ENCODE measurements around the gene OSBPL10.
"Not testable (repeated sequence)": the region's sequence is repeated elsewhere in the genome, so short reads cannot be mapped to it uniquely, and the experiment has no call there.

OSBPL10 gene

DNA sequence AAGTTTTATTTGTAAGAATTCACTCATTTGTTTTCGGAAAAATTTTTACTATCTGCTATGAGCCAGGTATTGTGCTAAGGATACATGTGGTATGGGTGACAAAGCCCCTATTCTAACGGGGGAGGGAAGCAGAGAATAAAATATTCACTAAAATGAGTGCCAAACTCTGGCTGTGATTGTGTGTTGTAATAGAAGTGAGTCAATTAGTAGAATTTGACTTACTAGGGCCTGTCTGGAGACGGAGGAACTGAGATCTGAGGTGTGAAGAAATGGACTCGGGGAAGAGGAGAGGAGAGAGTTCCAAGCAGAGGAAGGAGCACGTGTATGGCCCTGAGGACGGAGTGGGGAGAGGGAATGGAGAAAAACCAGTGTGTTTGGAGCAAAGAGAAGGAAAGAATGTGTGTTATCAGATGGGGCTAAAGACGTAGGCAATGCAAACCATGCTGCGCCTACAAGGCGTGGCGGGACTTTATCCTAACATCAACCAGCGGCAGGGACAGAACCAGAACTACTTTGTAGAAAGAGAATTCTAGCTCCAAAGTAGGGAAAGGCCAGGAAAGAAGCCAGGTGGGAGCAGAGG lies 89.1 kb downstream of the OSBPL10 start:
- no peak for DNase-seq (ENCODE audit: low read depth in 2 of 2)

DNA sequence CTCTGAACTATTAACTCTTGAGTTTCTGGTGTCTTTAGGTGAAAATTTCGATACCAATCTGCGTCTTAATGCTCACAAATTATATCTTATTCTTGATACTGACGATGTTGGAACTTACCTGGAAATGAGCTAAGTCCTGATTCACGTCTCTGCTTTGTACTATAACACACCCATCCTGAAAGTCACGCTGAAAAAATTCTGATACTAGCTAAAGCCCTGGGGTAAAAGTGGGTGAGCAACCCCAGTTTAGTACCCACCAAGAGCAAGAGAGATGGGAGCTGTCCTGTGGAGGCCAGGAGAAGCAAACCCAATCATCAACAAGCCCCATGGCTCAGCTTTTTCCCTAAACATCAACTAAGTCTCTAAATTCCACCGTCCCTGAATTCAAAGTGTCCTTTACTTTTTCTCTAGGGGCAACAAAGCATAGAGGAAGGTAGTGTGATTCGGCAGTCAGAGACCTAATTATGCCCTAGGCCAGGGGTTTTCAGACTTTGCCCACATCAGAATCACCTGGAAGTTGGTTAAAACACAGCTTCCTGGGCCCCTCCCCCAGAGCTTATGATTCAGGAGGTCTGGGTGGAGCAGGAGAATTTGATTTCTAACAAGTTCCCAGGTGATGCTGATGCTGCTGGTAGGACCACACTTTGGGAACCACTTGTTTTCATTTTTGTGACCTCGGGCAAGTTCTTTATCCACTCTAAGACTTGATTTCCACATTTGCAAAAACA lies 90.2 kb downstream of the OSBPL10 start:
- no peak for DNase-seq (ENCODE audit: low read depth in 2 of 2)

DNA sequence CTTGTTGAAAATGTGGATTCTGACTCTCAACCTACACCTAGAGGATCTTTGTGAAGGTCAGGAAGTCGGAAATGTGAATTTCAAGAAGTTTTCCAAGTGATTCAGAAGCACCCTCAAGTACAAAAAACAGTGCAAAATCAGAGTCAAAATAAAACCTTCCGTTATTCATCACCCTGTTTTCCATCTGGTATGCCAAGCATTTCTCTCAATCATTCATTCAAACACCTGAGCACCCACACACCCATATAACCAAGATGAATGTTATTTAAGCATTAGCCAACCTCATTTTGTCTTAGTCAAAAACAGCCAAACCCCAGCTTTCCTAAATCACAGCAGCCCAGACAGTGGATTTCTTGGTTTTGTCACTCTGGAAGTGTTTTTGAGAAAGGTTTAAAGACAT lies 91.1 kb downstream of the OSBPL10 start:
- DNase-seq (ENCODE audit: low read depth in 2 of 2): no peak

DNA sequence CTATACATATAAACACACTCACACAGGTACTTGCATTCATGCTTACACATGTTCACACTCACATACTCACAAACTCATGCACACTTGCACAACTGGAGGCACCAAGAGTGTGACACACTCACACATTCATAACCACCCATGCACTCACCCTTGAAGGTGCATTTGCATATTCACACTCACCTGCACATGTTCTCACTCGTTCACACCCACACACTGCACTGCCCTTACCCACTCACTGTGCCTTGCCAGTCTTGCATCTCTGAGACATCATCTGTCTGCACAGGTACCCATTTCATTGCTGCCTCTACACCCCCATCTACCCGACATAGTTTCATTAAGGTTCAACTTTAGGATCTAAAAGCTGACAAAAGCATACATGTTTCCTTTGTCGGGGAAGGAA lies 95.8 kb downstream of the OSBPL10 start:
- no peak for DNase-seq (ENCODE audit: low read depth in 2 of 2)

DNA sequence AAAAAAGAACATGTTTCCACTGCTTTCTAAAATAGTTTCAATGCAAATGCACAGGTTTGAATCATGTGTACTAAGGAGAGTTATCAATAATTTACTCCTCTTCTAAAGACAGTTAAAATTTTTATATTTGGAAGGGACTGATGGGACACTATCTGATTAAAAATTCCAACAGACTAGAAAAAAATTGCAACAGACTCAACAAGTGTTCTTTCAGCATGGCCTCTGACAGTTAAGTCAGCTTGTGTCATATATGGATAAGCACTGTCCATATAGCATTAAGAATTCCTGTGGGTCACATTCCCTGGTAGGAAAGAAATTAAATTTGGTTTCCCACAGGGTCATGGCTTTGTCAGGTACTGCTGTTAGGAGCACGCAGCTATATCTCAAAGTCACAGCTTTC lies 96.8 kb downstream of the OSBPL10 start:
- no peak for DNase-seq (ENCODE audit: low read depth in 2 of 2)

DNA sequence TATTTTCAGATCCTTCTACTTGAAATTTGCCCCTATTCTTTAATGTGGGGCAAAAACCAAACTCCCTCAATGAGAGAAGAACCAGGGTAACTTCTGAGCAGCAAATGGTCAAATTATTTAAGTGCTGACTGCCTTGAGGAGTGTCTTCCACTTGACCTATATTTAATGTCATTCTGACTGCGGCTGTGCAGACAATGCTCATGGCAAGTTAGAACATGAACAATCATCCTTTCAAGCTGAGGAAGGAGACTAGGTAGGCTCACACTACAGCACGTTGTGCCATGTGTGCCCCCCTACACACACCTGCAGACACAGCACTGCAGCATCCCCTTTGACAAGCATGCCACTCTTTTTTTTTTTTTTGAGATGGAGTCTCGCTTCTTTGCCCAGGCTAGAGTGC lies 98.2 kb downstream of the OSBPL10 start:
- no peak for DNase-seq (ENCODE audit: low read depth in 2 of 2)

DNA sequence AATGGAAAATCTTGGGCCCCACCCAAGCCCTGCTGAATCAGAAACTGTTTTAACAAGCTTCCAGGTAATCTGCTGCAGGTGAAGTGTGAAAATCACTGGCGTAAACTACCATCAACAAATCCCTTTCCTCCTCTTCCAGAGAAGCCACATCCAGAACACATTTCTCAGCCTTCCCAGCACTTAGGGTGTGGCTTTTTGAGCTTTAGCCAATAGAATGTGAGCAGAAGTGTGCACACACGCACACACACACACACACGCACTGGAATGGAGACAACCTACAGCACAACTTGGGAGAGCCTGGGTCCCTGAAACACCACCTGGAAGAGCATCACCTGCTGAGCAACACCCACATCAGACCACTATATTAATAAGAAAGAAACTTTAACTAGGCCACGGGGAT lies 98.6 kb downstream of the OSBPL10 start:
- DNase-seq (ENCODE audit: low read depth in 2 of 2): no peak

DNA sequence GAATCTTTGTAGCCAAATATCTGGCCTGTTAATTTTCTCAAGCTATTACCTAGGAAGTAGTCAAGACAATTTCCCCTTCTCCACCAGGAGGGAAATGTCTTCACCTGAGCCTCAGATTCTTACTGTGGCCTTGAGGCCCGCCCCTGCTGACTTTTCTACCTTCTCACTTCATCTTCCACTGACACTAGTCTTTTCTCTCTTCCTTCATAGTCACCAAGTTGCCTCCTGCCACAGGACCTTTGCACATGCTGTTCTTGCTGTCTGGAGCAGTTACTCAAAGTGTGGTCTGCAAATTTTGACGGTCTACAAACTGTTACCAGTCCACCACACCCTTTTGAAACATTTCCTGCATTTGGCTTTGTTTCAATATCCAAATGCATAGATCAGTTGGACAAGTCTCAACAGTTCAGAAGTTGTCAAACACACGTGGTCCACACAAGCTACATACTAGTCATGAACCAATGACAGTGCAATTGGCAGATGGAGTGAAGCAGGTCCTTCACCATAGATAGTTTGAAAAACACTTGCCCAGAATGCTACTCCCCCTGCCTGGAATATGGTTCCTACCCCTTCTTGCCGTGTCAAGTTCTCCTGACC lies 100.5 kb downstream of the OSBPL10 start:
- DNase-seq (ENCODE audit: low read depth in 2 of 2): no peak

DNA sequence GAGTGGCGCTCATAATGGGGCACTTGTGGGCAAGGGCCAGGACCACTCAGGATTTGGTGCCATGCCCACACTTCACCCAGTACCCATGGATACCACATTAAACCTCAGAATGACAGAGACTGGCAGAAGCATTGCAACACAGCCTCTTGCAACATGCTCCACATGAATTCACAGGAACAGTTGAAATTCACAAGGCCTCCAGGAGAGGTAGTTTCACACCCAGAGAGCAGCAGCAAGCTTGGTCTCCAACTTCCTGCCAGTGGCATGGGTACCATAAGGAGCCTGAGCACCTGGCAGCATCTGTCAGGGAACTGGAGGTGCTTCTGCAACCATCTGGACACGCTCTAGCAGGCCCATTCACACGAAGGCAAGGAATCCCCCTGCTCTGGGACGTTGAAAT lies 101.0 kb downstream of the OSBPL10 start:
- no peak for DNase-seq (ENCODE audit: low read depth in 2 of 2)

DNA sequence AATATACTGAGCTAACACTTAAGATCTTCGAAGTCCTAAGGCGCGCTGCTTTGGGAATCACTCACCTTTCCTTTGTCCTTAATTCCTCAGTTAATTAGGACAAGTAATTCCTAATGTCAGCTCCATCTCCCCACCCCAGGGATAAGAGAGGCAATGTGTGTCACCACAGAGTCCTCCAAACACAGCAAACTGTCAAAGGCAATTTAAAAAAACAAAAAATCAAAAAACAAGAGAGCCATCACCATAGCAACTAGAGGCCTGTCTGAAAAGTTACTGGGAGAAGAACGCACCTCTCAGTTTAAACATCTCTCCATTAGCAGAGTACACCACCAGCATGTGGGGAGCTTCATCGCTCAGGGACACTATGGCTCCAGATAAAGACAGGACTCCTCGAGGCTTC lies 101.7 kb downstream of the OSBPL10 start:
- DNase-seq (ENCODE audit: low read depth in 2 of 2): no peak

DNA sequence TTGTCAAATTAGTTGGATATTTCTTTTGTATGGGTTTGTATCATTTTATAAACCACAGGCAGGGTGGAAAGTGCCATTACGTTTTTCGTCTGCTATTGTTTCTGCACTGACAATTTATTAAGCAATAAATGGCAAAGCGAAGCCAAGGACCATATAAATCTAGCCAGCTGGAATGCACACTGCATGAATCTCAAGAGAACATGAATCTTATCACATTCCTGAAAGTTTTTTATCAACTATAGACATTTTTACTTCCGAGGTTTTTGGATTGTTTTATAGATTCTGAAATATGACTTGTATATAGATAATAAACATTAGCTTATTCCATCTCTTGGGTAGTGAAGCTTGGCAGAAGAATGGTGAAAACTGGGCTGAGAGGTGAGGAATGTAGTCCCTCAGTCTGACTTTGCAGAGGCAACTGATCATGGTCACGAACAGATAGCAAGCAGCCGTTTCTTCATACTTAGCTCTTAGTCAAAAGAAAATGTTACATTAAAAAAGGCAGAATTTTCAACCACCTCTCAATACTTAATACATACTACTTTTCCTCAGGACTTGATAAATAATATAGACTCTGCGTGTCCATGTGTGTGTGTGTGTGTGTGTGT lies 102.7 kb downstream of the OSBPL10 start:
- DNase-seq (ENCODE audit: low read depth in 2 of 2): no peak

DNA sequence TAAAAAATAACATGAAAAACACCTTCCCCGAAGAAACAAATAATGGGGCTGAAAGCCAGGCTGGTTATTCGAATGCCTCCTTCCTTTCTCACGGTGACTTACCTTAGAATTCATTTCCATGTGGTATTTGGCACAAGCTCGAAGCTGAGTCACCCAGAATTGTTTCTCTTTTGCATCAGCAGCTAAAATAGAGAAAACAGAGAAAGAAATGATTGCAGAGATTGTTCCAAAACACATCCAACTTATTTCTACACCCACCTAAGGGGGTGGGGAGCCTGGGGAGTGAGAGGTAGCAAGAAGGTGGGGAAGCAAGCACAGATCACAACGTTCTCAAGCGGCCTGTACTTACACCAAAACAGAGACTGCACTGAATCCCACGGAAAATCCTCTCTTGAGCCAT lies 104.7 kb downstream of the OSBPL10 start:
- DNase-seq (ENCODE audit: low read depth in 2 of 2): no peak

DNA sequence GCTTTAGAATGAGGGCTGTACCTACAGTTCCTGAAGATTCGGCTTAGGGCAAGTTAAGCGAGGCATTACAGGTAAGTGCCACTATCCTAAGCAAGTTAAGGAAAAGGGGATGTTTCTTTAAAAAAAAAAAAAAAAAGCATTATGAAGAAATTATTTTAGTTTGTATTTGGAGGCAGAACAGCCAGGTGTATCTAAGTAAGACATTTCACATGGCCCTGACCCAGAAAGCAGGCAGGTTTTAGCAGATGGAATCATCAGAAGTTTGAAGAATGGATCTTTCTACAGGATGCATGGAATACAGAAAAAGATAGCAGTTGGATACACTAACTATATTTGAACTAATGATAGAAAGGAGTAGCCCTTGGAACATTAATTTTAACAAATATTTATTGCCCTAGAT lies 105.6 kb downstream of the OSBPL10 start:
- no peak for DNase-seq (ENCODE audit: low read depth in 2 of 2)

DNA sequence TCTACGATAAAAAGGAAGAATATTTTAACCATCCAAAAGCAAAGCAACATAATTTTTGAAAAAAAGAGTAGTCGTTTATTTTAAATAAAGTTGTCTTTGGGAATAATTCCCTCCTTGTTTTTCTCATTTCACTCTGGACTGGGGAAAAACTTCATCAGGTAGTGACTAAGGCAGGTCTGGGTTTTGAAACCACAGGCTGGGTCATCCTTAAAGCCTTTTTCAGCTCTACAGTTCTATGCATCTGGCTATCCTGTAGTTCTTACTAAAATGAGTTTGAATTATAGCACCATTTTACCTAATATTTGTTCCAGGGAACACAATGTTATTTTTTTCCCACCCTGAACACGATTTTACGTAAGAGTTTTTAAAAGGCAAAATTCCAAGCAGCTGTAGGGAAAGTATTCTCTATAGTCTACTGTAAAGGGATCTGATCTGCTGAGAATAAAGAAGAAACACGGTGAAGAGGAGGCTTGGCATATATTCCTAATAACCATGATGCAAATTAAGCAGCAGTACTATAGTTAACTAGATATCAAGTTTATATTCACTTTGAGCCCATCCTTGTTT lies 107.7 kb downstream of the OSBPL10 start:
- no peak for DNase-seq (ENCODE audit: low read depth in 2 of 2)

DNA sequence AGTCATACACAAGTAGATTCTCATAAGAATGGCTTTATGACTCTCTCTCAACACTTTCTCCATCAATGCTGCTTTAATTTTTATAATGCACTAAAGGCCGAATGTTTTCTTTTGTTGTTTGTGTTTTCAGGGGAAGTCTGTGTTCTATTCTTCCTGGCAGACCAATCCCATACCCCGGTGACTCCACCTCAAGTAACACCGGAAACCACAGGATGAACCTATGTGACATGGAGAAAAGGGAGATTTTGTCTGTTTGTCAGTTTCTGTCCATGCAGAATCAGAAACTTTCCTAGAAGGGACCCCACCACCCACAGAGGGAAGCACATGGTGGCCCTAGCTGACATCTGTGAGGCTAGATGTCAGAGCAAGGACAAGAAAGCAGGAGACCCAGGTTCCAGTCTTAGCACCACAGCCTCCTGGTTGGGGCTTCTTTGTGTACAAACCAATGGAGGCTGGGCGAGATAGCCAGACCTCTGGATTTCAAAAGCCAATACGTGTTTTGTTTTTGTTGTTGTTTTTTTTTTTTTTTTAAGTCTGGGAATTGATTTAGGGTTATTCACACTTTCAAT lies 109.0 kb downstream of the OSBPL10 start:
- no peak for DNase-seq (ENCODE audit: low read depth in 2 of 2)

DNA sequence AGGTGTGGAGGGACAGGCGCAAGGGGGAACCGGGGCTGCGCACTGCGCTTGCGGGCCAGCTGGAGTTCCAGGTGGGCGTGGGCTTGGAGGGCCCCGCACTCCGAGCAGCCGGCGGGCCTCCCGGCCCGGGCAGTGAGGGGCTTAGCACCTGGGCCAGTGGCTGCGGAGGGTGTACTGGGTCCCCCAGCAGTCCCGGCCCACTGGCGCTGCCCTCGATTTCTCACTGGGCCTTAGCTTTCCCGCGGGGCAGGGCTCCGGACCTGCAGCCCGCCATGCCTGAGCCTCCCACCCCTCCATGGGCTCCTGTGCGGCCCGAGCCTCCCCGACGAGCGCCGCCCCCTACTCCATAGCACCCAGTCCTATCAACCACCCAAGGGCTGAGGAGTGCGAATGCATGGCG lies 111.0 kb downstream of the OSBPL10 start:
- DNase-seq (ENCODE audit: low read depth in 2 of 2): not testable (repeated sequence)

DNA sequence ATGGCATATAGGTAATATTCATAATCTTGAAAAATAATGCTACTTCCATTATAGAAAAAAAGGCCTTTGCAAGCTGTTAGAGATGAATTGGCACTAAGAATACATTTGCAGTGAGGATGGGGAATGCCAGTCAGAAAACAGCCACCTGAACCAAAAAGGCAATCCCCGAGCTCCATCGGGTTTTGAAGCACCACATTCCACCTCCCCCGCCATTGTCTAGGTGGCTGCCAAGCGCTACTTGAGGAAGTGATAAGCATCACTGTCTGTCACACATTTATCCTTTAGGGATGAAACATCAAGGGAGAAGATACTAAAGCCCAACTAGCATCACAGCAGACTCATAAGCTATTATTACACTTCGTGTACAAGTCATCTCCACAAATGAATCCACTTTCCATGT lies 112.8 kb downstream of the OSBPL10 start:
- no peak for DNase-seq (ENCODE audit: low read depth in 2 of 2)

DNA sequence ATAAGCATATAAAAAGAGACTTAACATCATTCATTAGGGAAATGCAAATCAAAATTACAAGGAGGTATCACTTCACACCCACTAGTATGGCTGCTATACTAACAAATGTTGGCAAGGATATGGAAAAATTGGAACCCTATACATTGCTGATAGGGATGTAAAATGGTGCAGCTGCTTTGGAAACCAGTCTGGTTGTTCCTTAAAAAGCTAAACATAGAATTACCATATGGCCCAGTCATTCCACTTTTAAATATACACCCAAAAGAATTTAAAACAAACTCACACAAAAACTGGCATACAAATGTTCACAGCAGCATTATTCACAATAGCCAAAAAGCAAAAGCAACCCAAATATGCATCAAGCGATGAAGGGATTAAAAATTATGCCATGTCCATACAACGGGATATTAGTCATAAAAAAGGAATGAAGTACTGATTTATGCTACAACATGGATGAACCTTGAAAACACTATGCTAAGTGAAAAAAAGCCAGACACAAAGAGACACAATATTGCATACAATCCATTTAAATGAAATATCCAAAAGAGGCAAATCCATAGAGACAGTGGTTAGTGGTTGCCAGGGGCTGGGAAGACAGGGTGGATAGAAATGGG lies 118.3 kb downstream of the OSBPL10 start:
- no peak for DNase-seq (ENCODE audit: low read depth in 2 of 2)

DNA sequence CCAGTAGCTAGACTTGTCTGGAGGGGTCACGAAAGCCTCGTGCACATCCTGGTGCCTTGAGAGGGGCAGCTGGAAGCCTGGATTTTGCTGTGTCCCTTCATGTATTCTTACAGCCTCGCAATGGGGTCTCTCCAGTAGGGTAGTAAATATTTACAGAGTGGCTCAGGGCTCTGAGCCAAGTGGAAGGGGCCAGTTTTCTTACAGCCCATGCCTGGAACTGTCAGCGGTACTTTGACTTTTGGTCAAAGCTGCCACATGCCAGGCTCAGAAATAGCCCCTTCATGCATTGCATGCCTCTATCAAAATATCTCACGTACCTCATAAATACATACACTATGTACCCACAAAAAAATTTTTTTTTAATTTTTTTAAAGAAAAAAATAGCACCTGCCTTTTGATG lies 119.2 kb downstream of the OSBPL10 start:
- no peak for DNase-seq (ENCODE audit: low read depth in 2 of 2)

DNA sequence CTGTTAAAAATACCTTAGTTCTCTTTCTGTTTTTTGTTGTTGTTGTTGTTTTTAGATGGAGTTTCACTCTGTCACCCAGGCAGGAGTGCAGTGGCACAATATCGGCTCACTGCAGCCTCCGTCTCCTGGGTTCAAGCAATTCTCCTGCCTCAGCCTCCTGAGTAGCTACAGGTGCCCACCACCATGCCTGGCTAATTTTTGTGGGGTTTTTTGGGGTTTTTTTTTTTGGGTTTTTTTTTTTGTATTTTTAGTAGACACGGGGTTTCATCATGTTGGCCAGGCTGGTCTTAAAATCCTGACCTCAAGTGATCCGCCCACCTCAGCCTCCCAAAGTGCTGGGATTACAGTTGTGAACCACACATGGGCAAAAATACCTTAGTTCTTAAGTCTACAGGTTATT lies 120.4 kb downstream of the OSBPL10 start:
- not testable (repeated sequence) for DNase-seq (ENCODE audit: low read depth in 2 of 2)

DNA sequence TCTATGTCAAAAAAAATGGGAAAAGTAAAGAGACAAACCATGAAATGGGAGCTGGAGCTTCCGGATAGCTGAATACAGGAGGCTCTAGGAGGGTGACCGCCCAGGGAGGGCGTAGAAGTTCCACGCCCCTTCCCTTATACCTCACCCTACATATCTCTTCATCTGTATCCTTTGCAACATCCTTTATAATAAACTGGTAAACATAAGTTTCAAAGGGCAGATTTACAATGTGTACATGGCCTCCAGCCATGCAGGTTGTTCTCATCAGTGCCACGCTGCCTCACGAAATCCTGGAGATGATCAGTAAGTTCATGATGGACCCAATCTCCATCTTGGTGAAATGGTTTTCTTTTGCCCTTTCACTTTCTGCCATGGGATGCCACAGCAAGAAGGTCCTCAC lies 121.8 kb downstream of the OSBPL10 start:
- DNase-seq (ENCODE audit: low read depth in 2 of 2): no peak

DNA sequence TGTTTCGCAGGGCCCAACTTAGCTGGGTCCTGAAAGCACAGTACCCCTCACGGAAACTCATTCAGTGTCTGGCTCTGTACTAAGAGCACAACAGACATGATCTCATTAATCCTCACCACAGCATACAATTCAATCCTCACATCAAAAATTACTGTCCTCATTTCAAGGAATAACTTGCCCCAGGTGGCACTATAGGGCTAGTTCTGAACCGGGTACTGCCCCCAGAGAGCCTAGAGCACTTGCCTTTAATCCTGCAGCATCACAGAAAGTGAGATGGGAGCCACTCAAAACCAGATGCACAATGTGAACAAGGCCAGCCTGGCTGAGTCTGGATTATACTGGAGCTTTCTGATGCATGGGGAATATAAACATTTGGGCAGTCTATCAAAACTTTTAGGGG lies 122.6 kb downstream of the OSBPL10 start:
- DNase-seq (ENCODE audit: low read depth in 2 of 2): no peak

Data from activated CD8-positive, alpha-beta memory T cell treated with anti-CD3 and anti-CD28 coated beads for 4 hours (primary cell).